ENCODE measurements around the gene MMP13. TPM values are rescaled to one million over a fixed set of nuclear protein-coding genes. Genes with fewer than 3 reads are reported as not detected.
"Not testable (repeated sequence)": the region's sequence is repeated elsewhere in the genome, so short reads cannot be mapped to it uniquely, and the experiment has no call there.

MMP13 gene
- total RNA-seq, 1 donor from 2014 or later, result not detected

- no peak for DNase-seq
Measured at GRCh38 chr11:102935514-102935913, 20.0 kb downstream of the MMP13 start.

GRCh38 chr11:102934735-102935134 lies 20.8 kb downstream of the MMP13 start:
- DNase-seq, result no peak

GRCh38 chr11:102933627-102934026 lies 21.9 kb downstream of the MMP13 start:
- DNase-seq, result no peak

- no peak for DNase-seq
Measured at GRCh38 chr11:102932678-102933077, 22.9 kb downstream of the MMP13 start.

- no peak for DNase-seq
Measured at GRCh38 chr11:102930451-102930850, 25.1 kb downstream of the MMP13 start.

GRCh38 chr11:102929972-102930371 lies 25.6 kb downstream of the MMP13 start:
- DNase-seq, result no peak

GRCh38 chr11:102929166-102929565 lies 26.4 kb downstream of the MMP13 start:
- DNase-seq, result no peak

- DNase-seq, result no peak
Measured at GRCh38 chr11:102928247-102928646, 27.3 kb downstream of the MMP13 start.

- DNase-seq, result no peak
Measured at GRCh38 chr11:102927624-102927990, 27.9 kb downstream of the MMP13 start.

GRCh38 chr11:102926961-102927623 lies 28.4 kb downstream of the MMP13 start:
- no peak for DNase-seq

GRCh38 chr11:102926517-102926916 lies 29.0 kb downstream of the MMP13 start:
- DNase-seq, result no peak

- DNase-seq, result no peak
Measured at GRCh38 chr11:102925988-102926387, 29.5 kb downstream of the MMP13 start.

GRCh38 chr11:102924851-102925380 lies 30.6 kb downstream of the MMP13 start:
- no peak for DNase-seq

- no peak for DNase-seq
Measured at GRCh38 chr11:102921587-102922220, 33.8 kb downstream of the MMP13 start.

GRCh38 chr11:102920118-102920684 lies 35.3 kb downstream of the MMP13 start:
- DNase-seq, result no peak

- DNase-seq, result no peak
Measured at GRCh38 chr11:102915044-102915375, 40.5 kb downstream of the MMP13 start.

GRCh38 chr11:102914238-102915043 lies 41.1 kb downstream of the MMP13 start:
- peak; percentile 68 for DNase-seq

GRCh38 chr11:102912482-102912830 lies 43.1 kb downstream of the MMP13 start:
- DNase-seq, result no peak

- no peak for DNase-seq
Measured at GRCh38 chr11:102911758-102912481, 43.6 kb downstream of the MMP13 start.

GRCh38 chr11:102905848-102906247 lies 49.7 kb downstream of the MMP13 start:
- DNase-seq, result not testable (repeated sequence)

GRCh38 chr11:102903895-102904294 lies 51.6 kb downstream of the MMP13 start:
- DNase-seq, result not testable (repeated sequence)

- DNase-seq, result no peak
Measured at GRCh38 chr11:102900346-102900745, 55.2 kb downstream of the MMP13 start.

All from dermis blood vessel endothelial cell (primary cell).